Trophoblast cell (in vitro differentiated cells and primary cell): Measurements from ENCODE around the gene NTNG1.

ENCODE experiments used
- DNase-seq, 2 donors: peaks; one replicate each; pipeline ENCODE4 v3.0.0-alpha.2; 2016
- H2AFZ ChIP-seq: 2 replicates; pipeline ENCODE4 v1.6.1; 2013; ENCODE audit warnings: low read length, moderate library complexity, mild to moderate bottlenecking; ENCODE audit not compliant: insufficient read depth, poor library complexity
- H2AK5ac ChIP-seq: 2 replicates; pipeline ENCODE4 v1.6.1; 2013; ENCODE audit warnings: mild to moderate bottlenecking, low read length
- H2BK120ac ChIP-seq: 2 replicates; pipeline ENCODE4 v1.6.1; 2013; ENCODE audit warnings: low read length, mild to moderate bottlenecking, moderate library complexity; ENCODE audit not compliant: insufficient read depth, poor library complexity
- H2BK12ac ChIP-seq: 2 replicates; pipeline ENCODE4 v1.6.1; 2013; ENCODE audit warnings: mild to moderate bottlenecking, low read length, moderate library complexity
- H2BK5ac ChIP-seq: 2 replicates; pipeline ENCODE4 v1.6.1; 2013; ENCODE audit warnings: low read length, low read depth, moderate library complexity, mild to moderate bottlenecking; ENCODE audit not compliant: poor library complexity
- H3K14ac ChIP-seq: 2 replicates; pipeline ENCODE4 v1.6.1; 2013; ENCODE audit warnings: mild to moderate bottlenecking, low read length
- H3K18ac ChIP-seq: 2 replicates; pipeline ENCODE4 v1.6.1; 2013; ENCODE audit warnings: mild to moderate bottlenecking, low read length
- H3K23ac ChIP-seq: 2 replicates; pipeline ENCODE4 v1.6.1; 2013; ENCODE audit warnings: low read length
- H3K27ac ChIP-seq: 2 replicates; pipeline ENCODE4 v1.5.1; 2013; ENCODE audit warnings: low read depth, mild to moderate bottlenecking, inconsistent platforms, low read length, moderate library complexity
- H3K27me3 ChIP-seq: 2 replicates; pipeline ENCODE4 v1.6.1; 2013; ENCODE audit warnings: inconsistent platforms, mild to moderate bottlenecking, low read length, moderate library complexity; ENCODE audit not compliant: insufficient read depth
- H3K36me3 ChIP-seq, 2 experiments: 1 replicate in 1 of 2; 2 replicates in 1 of 2; pipeline ENCODE4 v1.6.1; 2013; ENCODE audit warnings: low read length in 2 of 2, mild to moderate bottlenecking in 2 of 2, moderate library complexity in 1 of 2; ENCODE audit not compliant: insufficient read depth in 2 of 2, control insufficient read depth in 1 of 2
- H3K4ac ChIP-seq: 2 replicates; pipeline ENCODE4 v1.6.1; 2013; ENCODE audit warnings: low read depth, mild to moderate bottlenecking, low read length, moderate library complexity
- H3K4me1 ChIP-seq, 2 experiments: 1 replicate in 1 of 2; 2 replicates in 1 of 2; pipeline ENCODE4 v1.6.1; 2013; ENCODE audit warnings: low read length in 2 of 2, mild to moderate bottlenecking in 2 of 2, moderate library complexity in 1 of 2; ENCODE audit not compliant: insufficient read depth in 2 of 2, control insufficient read depth in 1 of 2
- H3K4me2 ChIP-seq: 2 replicates; pipeline ENCODE4 v1.6.1; 2013; ENCODE audit warnings: inconsistent platforms, mild to moderate bottlenecking, low read length, moderate library complexity
- H3K4me3 ChIP-seq: 2 replicates; pipeline ENCODE4 v1.5.1; 2013; ENCODE audit warnings: mild to moderate bottlenecking, low read depth, low read length, inconsistent platforms
- H3K79me1 ChIP-seq: one replicate; pipeline ENCODE4 v1.6.1; 2013; ENCODE audit warnings: low read length
- H3K79me2 ChIP-seq: 2 replicates; pipeline ENCODE4 v1.6.1; 2013; ENCODE audit warnings: low read length, mild to moderate bottlenecking; ENCODE audit not compliant: control insufficient read depth, insufficient read depth, poor library complexity
- H3K9ac ChIP-seq: 2 replicates; pipeline ENCODE4 v1.6.1; 2013; ENCODE audit warnings: mild to moderate bottlenecking, low read length
- H3K9me3 ChIP-seq: 2 replicates; pipeline ENCODE4 v1.6.1; 2013; ENCODE audit warnings: low read depth, mild to moderate bottlenecking, control low read depth, inconsistent platforms, low read length; ENCODE audit not compliant: insufficient read depth
- H4K12ac ChIP-seq: 2 replicates; pipeline ENCODE4 v1.6.1; 2013; ENCODE audit warnings: low read depth, mild to moderate bottlenecking, low read length, moderate library complexity
- H4K8ac ChIP-seq: 2 replicates; pipeline ENCODE4 v1.6.1; 2013; ENCODE audit warnings: low read depth, mild to moderate bottlenecking, low read length, moderate library complexity
- H4K91ac ChIP-seq: one replicate; pipeline ENCODE4 v1.6.1; 2013; ENCODE audit warnings: low read depth, mild to moderate bottlenecking, low read length, moderate library complexity
- WGBS: extraction: QIAGEN DNeasy Blood & Tissue Kit; methylation state at CpG from one replicate; pipeline ENCODE4 v1.1.7; 2013; ENCODE audit warnings: missing lambda C conversion rate; ENCODE audit not compliant: insufficient read length, insufficient coverage; ENCODE audit errors: extremely low coverage; 5-methylcytosine and 5-hydroxymethylcytosine counted together

The NTNG1 gene

GRCh38 chr1:107198561-107198960 lies 57.7 kb downstream of the NTNG1 start:
- Histone ChIP-seq H3K4me1 (peaks cover 0 to 8% of the 10 kb centered on the region in 2 experiments), H2BK12ac (no peak overlapping the region), H3K4ac (no peak overlapping the region), H4K91ac (no peak overlapping the region), H3K9me3 (no peaks in the 10 kb centered on the region), H2AFZ (no peak overlapping the region), H2BK120ac (no peak overlapping the region), H4K12ac (no peak overlapping the region), H3K4me2 (no peak overlapping the region), H2BK5ac (no peak overlapping the region), H4K8ac (no peak overlapping the region), H2AK5ac (no peak overlapping the region), H3K27me3 (no peaks in the 10 kb centered on the region), H3K14ac (no peak overlapping the region), H3K79me2 (no peaks in the 10 kb centered on the region), H3K27ac (no peak overlapping the region), H3K4me3 (no peak overlapping the region), H3K18ac (no peak overlapping the region), H3K23ac (no peak overlapping the region), H3K36me3 (no peaks in the 10 kb centered on the region), H3K9ac (no peak overlapping the region), H3K79me1 (no peaks in the 10 kb centered on the region)
- no peak for DNase-seq
- WGBS, result no CpG with 5 or more reads among the region's 5 CpGs

DNA sequence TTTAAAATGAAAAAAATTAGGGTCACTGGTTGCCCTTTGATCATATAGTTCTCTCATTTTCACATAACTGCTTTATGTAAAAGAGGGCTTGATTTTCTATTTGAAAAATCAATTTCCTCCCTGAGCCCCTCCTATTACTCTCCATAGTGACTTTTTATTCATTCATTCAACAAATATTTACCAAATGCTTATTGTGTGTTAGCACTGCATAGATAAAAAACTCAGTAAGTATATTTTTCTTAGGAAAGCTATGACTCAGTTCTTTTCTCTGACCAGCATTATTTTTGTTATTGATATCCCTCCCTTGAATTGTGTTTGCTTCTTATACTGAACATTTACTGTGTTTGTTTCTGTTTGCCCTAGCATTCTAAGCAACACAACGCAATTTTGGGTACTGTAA lies 59.8 kb downstream of the NTNG1 start:
- Histone ChIP-seq H2BK5ac (no peak overlapping the region), H3K23ac (no peak overlapping the region), H2AFZ (no peak overlapping the region), H3K79me1 (no peaks in the 10 kb centered on the region), H3K14ac (no peak overlapping the region), H3K9ac (no peak overlapping the region), H3K27me3 (no peaks in the 10 kb centered on the region), H3K79me2 (no peaks in the 10 kb centered on the region), H3K4me1 (peaks cover 0 to 4% of the 10 kb centered on the region in 2 experiments), H3K4ac (no peak overlapping the region), H4K8ac (no peak overlapping the region), H2BK12ac (no peak overlapping the region), H3K36me3 (no peaks in the 10 kb centered on the region), H2BK120ac (no peak overlapping the region), H4K12ac (no peak overlapping the region), H3K9me3 (no peaks in the 10 kb centered on the region), H4K91ac (no peak overlapping the region), H3K4me2 (no peak overlapping the region), H3K27ac (no peak overlapping the region), H3K18ac (no peak overlapping the region), H2AK5ac (no peak overlapping the region), H3K4me3 (no peak overlapping the region)
- no CpG with 5 or more reads among the region's 1 CpG for WGBS
- DNase-seq, result no peak

DNA sequence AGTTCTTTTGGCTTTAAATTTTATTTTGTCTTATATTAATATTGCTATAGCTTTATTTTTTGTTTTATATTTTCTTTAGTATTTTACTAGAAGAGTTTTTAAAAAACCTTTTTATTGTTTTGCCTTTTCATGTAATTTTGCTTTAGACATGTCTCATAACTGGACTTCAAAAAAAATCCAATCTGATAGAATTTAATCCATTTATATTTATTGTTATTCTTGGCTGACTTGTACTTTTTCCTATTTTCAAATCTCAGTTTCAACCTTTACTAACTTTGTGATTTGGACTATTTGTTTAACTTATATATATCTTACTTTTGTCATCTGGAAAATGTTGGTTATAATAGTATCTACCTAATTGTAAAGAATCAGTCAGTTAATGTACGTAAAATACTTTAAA lies 61.2 kb downstream of the NTNG1 start:
- H3K18ac ChIP-seq, result no peak overlapping the region
- H3K9me3 ChIP-seq, result no peaks in the 10 kb centered on the region
- H3K14ac ChIP-seq, result no peak overlapping the region
- H2BK5ac ChIP-seq, result no peak overlapping the region
- no peak overlapping the region for H3K4me3 ChIP-seq
- no peaks in the 10 kb centered on the region for H3K79me1 ChIP-seq
- no peak overlapping the region for H3K23ac ChIP-seq
- H3K4me2 ChIP-seq, result no peak overlapping the region
- WGBS, result no CpG with 5 or more reads among the region's 1 CpG
- no peak overlapping the region for H4K8ac ChIP-seq
- H3K79me2 ChIP-seq, result no peaks in the 10 kb centered on the region
- H3K27me3 ChIP-seq, result no peaks in the 10 kb centered on the region
- no peak overlapping the region for H4K91ac ChIP-seq
- peaks cover 0 to 1% of the 10 kb centered on the region in 2 experiments for H3K4me1 ChIP-seq
- H4K12ac ChIP-seq, result no peak overlapping the region
- H2AK5ac ChIP-seq, result no peak overlapping the region
- H3K9ac ChIP-seq, result no peak overlapping the region
- H3K36me3 ChIP-seq, result no peaks in the 10 kb centered on the region
- no peak overlapping the region for H3K27ac ChIP-seq
- no peak overlapping the region for H3K4ac ChIP-seq
- no peak overlapping the region for H2BK120ac ChIP-seq
- no peak overlapping the region for H2BK12ac ChIP-seq
- H2AFZ ChIP-seq, result no peak overlapping the region
- DNase-seq, result no peak

DNA sequence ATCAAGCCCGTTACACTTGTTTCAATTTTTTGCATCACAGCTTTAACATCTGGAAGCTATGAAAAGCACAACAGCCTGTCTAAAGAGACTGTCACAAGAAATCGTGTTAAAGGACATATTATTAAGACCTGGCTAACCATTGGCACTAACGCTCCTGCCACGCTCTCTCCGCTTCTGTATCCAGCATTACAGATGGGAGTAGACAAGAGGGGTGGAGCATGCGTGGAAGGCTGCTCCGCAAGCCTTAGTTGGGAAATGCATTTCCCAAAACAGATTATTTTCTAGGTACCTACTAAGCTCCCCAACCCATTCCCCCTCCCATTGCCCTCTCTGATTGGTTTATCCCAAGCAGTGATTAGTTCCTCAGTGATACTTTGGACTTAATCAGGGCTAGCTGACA lies 72.4 kb downstream of the NTNG1 start:
- H3K27me3 ChIP-seq, result no peaks in the 10 kb centered on the region
- H4K8ac ChIP-seq, result no peak overlapping the region
- no peak overlapping the region for H2BK5ac ChIP-seq
- H3K14ac ChIP-seq, result no peak overlapping the region
- H3K23ac ChIP-seq, result no peak overlapping the region
- H3K18ac ChIP-seq, result no peak overlapping the region
- H3K4me1 ChIP-seq, result no peaks in the 10 kb centered on the region
- H4K91ac ChIP-seq, result no peak overlapping the region
- no peaks in the 10 kb centered on the region for H3K79me2 ChIP-seq
- H3K27ac ChIP-seq, result no peak overlapping the region
- H4K12ac ChIP-seq, result no peak overlapping the region
- no CpG with 5 or more reads among the region's 7 CpGs for WGBS
- H3K4me3 ChIP-seq, result no peak overlapping the region
- DNase-seq, result no peak
- H2BK12ac ChIP-seq, result no peak overlapping the region
- no peak overlapping the region for H3K4ac ChIP-seq
- H3K4me2 ChIP-seq, result no peak overlapping the region
- no peaks in the 10 kb centered on the region for H3K79me1 ChIP-seq
- no peaks in the 10 kb centered on the region for H3K36me3 ChIP-seq
- no peaks in the 10 kb centered on the region for H3K9me3 ChIP-seq
- H2AFZ ChIP-seq, result no peak overlapping the region
- H2BK120ac ChIP-seq, result no peak overlapping the region
- no peak overlapping the region for H3K9ac ChIP-seq
- H2AK5ac ChIP-seq, result no peak overlapping the region
